A549 (cell line): Measurements from ENCODE around the gene NXNL1. TPM values are rescaled to one million over a fixed set of nuclear protein-coding genes. Genes with fewer than 3 reads are reported as not detected.

Experiments used
- ATAC-seq, 2 experiments: fragments of 200-7000 bp in 1 of 2; fragments of >200 bp in 1 of 2; cut with Nextera tagmentation in 1 of 2; cut with Tn5 transposase in 1 of 2; 3 replicates each; pipeline versions ENCODE4 v1.8.0 to v1.9.1; 2018 to 2020; ENCODE audit warnings: mild to moderate bottlenecking in 1 of 2, moderate library complexity in 1 of 2
- CTCF ChIA-PET: fragments of 300-600 bp; sonication (Branson Sonifier 250); formaldehyde crosslinking; extraction: SDS; loops from one replicate; lab custom pipeline; 2021; ENCODE audit warnings: antibody characterized with exemption, inconsistent platforms; lab: Yijun Ruan, JAX
- POLR2A ChIA-PET: fragments of 350-600 bp; formaldehyde crosslinking; extraction: SDS; loops from one replicate; lab custom pipeline; 2021; ENCODE audit warnings: antibody characterized with exemption, inconsistent platforms; lab: Yijun Ruan, JAX
- DNase-seq, 2 experiments: peaks; one replicate each; pipeline versions ENCODE4 v3.0.0 to v3.0.0-alpha.2; 2011 to 2016; ENCODE audit warnings: low read depth in 1 of 2, low spot score in 1 of 2
- FAIRE-seq: peaks from 2 replicates; lab custom pipeline; 2011; peaks lifted over from hg19 to GRCh38; lab: Jason Lieb, UNC
- H3K27ac ChIP-seq, 2 experiments: fragments of >200 bp; sonication (Bioruptor Twin); formaldehyde crosslinking; 3 replicates each; pipeline ENCODE4 v1.5.1; 2016 to 2017
- H3K4me1 ChIP-seq: fragments of >200 bp; sonication (Bioruptor Twin); formaldehyde crosslinking; 3 replicates; pipeline ENCODE4 v1.6.1; 2016
- H3K4me2 ChIP-seq: fragments of >200 bp; sonication (Bioruptor Twin); formaldehyde crosslinking; 3 replicates; pipeline ENCODE4 v1.6.1; 2016
- H3K4me3 ChIP-seq: fragments of >200 bp; sonication (Bioruptor Twin); formaldehyde crosslinking; 3 replicates; pipeline ENCODE4 v1.5.1; 2016
- H3K9me3 ChIP-seq: fragments of >200 bp; sonication (Bioruptor Twin); formaldehyde crosslinking; 3 replicates; pipeline ENCODE4 v1.6.1; 2016
- BCL3 ChIP-seq: fragments of >200 bp; sonication (Bioruptor Twin); formaldehyde crosslinking; IDR thresholded peaks from 3 replicates; pipeline ENCODE4 v1.6.1; 2016
- CBX2 ChIP-seq: fragments of 200-600 bp; sonication (generic); IDR thresholded peaks from 2 replicates; pipeline ENCODE4 v1.6.1; 2016; ENCODE audit warnings: low read depth, mild to moderate bottlenecking, borderline replicate concordance
- CEBPB ChIP-seq, 2 experiments: fragments of >200 bp in 1 of 2; sonication (Bioruptor Twin) in 1 of 2; formaldehyde crosslinking in 1 of 2; IDR thresholded peaks; 2 replicates each; pipeline ENCODE4 v1.6.1; 2012 to 2016
- CHD2 ChIP-seq: fragments of 150-350 bp; IDR thresholded peaks from 2 replicates; pipeline ENCODE4 v1.6.1; 2014; ENCODE audit warnings: low read length; ENCODE audit not compliant: partially characterized antibody
- E2F6 ChIP-seq: IDR thresholded peaks from 2 replicates; pipeline ENCODE4 v1.6.1; 2012; ENCODE audit warnings: low read depth, borderline replicate concordance
- EHF ChIP-seq: fragments of 250-450 bp; sonication (Bioruptor Pico); IDR thresholded peaks from 2 replicates; pipeline ENCODE4 v1.5.0; 2020; ENCODE audit warnings: mild to moderate bottlenecking
- FOSB ChIP-seq: fragments of 250-450 bp; sonication (Bioruptor Pico); IDR thresholded peaks from 2 replicates; pipeline ENCODE4 v1.5.0; 2020; ENCODE audit warnings: mild to moderate bottlenecking, moderate library complexity
- FOXS1 ChIP-seq: fragments of 250-450 bp; sonication (Bioruptor Pico); IDR thresholded peaks from 2 replicates; pipeline ENCODE4 v1.5.0; 2020; ENCODE audit warnings: mild to moderate bottlenecking, moderate library complexity
- GATA3 ChIP-seq: IDR thresholded peaks from 2 replicates; pipeline ENCODE4 v1.6.1; 2012; ENCODE audit warnings: borderline replicate concordance
- HES2 ChIP-seq: fragments of >200 bp; sonication (Bioruptor Twin); formaldehyde crosslinking; IDR thresholded peaks from 2 replicates; pipeline ENCODE4 v1.6.1; 2016
- HEYL ChIP-seq: fragments of 250-450 bp; sonication (Bioruptor Pico); IDR thresholded peaks from 2 replicates; pipeline ENCODE4 v1.8.0; 2021; ENCODE audit warnings: mild to moderate bottlenecking, moderate library complexity
- HOXA7 ChIP-seq: fragments of 250-450 bp; sonication (Bioruptor Pico); IDR thresholded peaks from 2 replicates; pipeline ENCODE4 v1.5.0; 2020; ENCODE audit warnings: mild to moderate bottlenecking, moderate library complexity
- JUN ChIP-seq, 2 experiments: fragments of >200 bp; sonication (Bioruptor Twin); formaldehyde crosslinking; IDR thresholded peaks; 2 replicates in 1 of 2; 3 replicates in 1 of 2; pipeline ENCODE4 v1.6.1; 2016 to 2017
- KDM1A ChIP-seq: fragments of 200-600 bp; sonication (generic); IDR thresholded peaks from 2 replicates; pipeline ENCODE4 v1.6.1; 2016; ENCODE audit warnings: low read depth, mild to moderate bottlenecking
- KDM5A ChIP-seq: fragments of 200-600 bp; sonication (generic); IDR thresholded peaks from 2 replicates; pipeline ENCODE4 v1.6.1; 2016; ENCODE audit warnings: antibody characterized with exemption, mild to moderate bottlenecking
- MAFK ChIP-seq: fragments of 450-650 bp; IDR thresholded peaks from 2 replicates; pipeline ENCODE4 v1.6.1; 2014; ENCODE audit not compliant: partially characterized antibody
- MAX ChIP-seq: IDR thresholded peaks from 2 replicates; pipeline ENCODE4 v1.6.1; 2012
- NR3C1 ChIP-seq: fragments of >200 bp; sonication (Bioruptor Twin); formaldehyde crosslinking; IDR thresholded peaks from 3 replicates; pipeline ENCODE4 v1.6.1; 2017
- POLR2A ChIP-seq: IDR thresholded peaks from 2 replicates; pipeline ENCODE4 v1.6.1; 2012; ENCODE audit warnings: mild to moderate bottlenecking, low read length
- RAD21 ChIP-seq, 2 experiments: fragments of >200 bp in 1 of 2; sonication (Bioruptor Twin) in 1 of 2; formaldehyde crosslinking in 1 of 2; IDR thresholded peaks in 1 of 2; conservative IDR thresholded peaks in 1 of 2; 2 replicates in 1 of 2; 3 replicates in 1 of 2; pipeline ENCODE4 v1.6.1; 2012 to 2018; ENCODE audit warnings: inconsistent platforms in 1 of 2
- RARB ChIP-seq: fragments of 250-450 bp; sonication (Bioruptor Pico); IDR thresholded peaks from 2 replicates; pipeline ENCODE4 v1.8.0; 2021; ENCODE audit warnings: mild to moderate bottlenecking, moderate library complexity
- RCOR1 ChIP-seq: fragments of 150-350 bp; IDR thresholded peaks from 2 replicates; pipeline ENCODE4 v1.6.1; 2014; ENCODE audit warnings: antibody characterized with exemption, low read length, low read depth
- RFX5 ChIP-seq: fragments of 450-650 bp; IDR thresholded peaks from 2 replicates; pipeline ENCODE4 v1.7.1; 2014; ENCODE audit warnings: antibody characterized with exemption, mild to moderate bottlenecking, moderate library complexity
- SMC3 ChIP-seq: fragments of >200 bp; sonication (Bioruptor Twin); formaldehyde crosslinking; IDR thresholded peaks from 3 replicates; pipeline ENCODE4 v1.6.1; 2018; ENCODE audit warnings: inconsistent platforms
- SREBF2 ChIP-seq: fragments of 450-650 bp; IDR thresholded peaks from 2 replicates; pipeline ENCODE4 v1.6.1; 2014; ENCODE audit warnings: mild to moderate bottlenecking, moderate library complexity
- TFCP2L1 ChIP-seq: fragments of 250-450 bp; sonication (Bioruptor Pico); IDR thresholded peaks from 2 replicates; pipeline ENCODE4 v1.5.0; 2021; ENCODE audit warnings: mild to moderate bottlenecking
- ZC3H11A ChIP-seq: fragments of 450-650 bp; IDR thresholded peaks from 2 replicates; pipeline ENCODE4 v1.6.1; 2014; ENCODE audit warnings: antibody characterized with exemption, mild to moderate bottlenecking
- ZFP36 ChIP-seq: fragments of 450-650 bp; IDR thresholded peaks from 2 replicates; pipeline ENCODE4 v1.6.1; 2014; ENCODE audit warnings: borderline replicate concordance; ENCODE audit not compliant: partially characterized antibody
- ZNF302 ChIP-seq: fragments of 250-450 bp; sonication (Bioruptor Pico); IDR thresholded peaks from 2 replicates; pipeline ENCODE4 v1.9.0; 2021; ENCODE audit warnings: inconsistent platforms, mild to moderate bottlenecking, moderate library complexity
- WGBS: methylation state at CpG from one replicate; pipeline ENCODE4 v1.1.6; 2017; ENCODE audit errors: missing lambda C conversion rate; 5-methylcytosine and 5-hydroxymethylcytosine counted together
- polyA plus RNA-seq, 4 experiments: library from polyadenylated mRNA; depleted of rRNA in 3 of 4; stranded (reverse); fragments of >200 nt; fragmentation: RNase III in 1 of 4; extraction: RNeasy Plus Mini Kit Qiagen cat#74134 plus additional on column Dnase treatment in 1 of 4; gene quantifications; 2 replicates in 3 of 4; 3 replicates in 1 of 4; pipeline ENCODE4 v1.2.3, GENCODE V29; 2011 to 2017

The NXNL1 gene
- polyA plus RNA-seq, 2 of the 4 experiments (the other 2 are of a cell fraction), result not detected

GRCh38 chr19:17466487-17466850 lies 5.7 kb upstream of the NXNL1 start:
- Histone ChIP-seq H3K9me3 (no peaks in the 10 kb centered on the region), H3K4me3 (no peak overlapping the region), H3K4me2 (no peak overlapping the region), H3K4me1 (peaks cover 28% of the 10 kb centered on the region; the same call in 2 of the 3 replicates), H3K27ac (no peak overlapping the region)
- ATAC-seq (no peak), FAIRE-seq (no peak), DNase-seq (no peak)
- TF ChIP-seq HEYL (CRISPR knock-in tag) (no peak), CHD2 (no peak), HOXA7 (CRISPR knock-in tag) (no peak), GATA3 (no peak), TFCP2L1 (no peak), SMC3 (no peak; the same call in 2 of the 3 replicates), CBX2 (no peak), POLR2A (no peak), JUN (IDR thresholded peaks at IDR 0.05) (no peak), E2F6 (no peak), MAFK (no peak), RARB (CRISPR knock-in tag) (no peak), RCOR1 (no peak), BCL3 (no peak), HES2 (no peak), MAX (no peak)
- CTCF ChIA-PET, result interaction anchor here (0.6 to 2.6 kb wide), 14 partner anchors 9 to 308 kb away, joined by 3 to 13 read pairs (median 4); partner anchors contain the start of genes CCDC194 and TMEM221
- 32% methylated on average over 6 of the region's 6 CpGs for WGBS
- POLR2A ChIA-PET, result no interaction called here

- H3K27ac ChIP-seq, result no peak overlapping the region
- no peak for FAIRE-seq
- ChIA-PET POLR2A (no interaction called here), CTCF (interaction anchor here (0.6 kb wide), 1 partner anchor 347 kb away, joined by 3 read pairs; no protein-coding TSS in a partner anchor)
- WGBS, result 51% methylated on average over 3 of the region's 3 CpGs
- no peak for DNase-seq
- TF ChIP-seq NR3C1, result no peak
- no peak for TF ChIP-seq RAD21 (conservative IDR thresholded peaks at IDR 0.05 in 1 of 2, IDR thresholded peaks at IDR 0.05 in 1 of 2)
- TF ChIP-seq HOXA7 (CRISPR knock-in tag), result no peak
- no peak for TF ChIP-seq KDM5A
- no peak for TF ChIP-seq MAFK
- no peak for TF ChIP-seq CHD2
- no peak for TF ChIP-seq ZFP36
- TF ChIP-seq SMC3, result no peak
- TF ChIP-seq SREBF2, result no peak
- TF ChIP-seq KDM1A, result no peak
- no peak for TF ChIP-seq FOSB (CRISPR knock-in tag)
- TF ChIP-seq ZC3H11A, result no peak
- H3K4me1 ChIP-seq, result no peaks in the 10 kb centered on the region
- no peak for ATAC-seq
- H3K4me3 ChIP-seq, result no peak overlapping the region
- H3K4me2 ChIP-seq, result no peak overlapping the region
- no peaks in the 10 kb centered on the region for H3K9me3 ChIP-seq
Observed at GRCh38 chr19:17458970-17459369, 1.8 kb downstream of the NXNL1 start.

- FAIRE-seq (no peak), ATAC-seq (no peak), DNase-seq (no peak)
- CTCF ChIA-PET, result interaction anchor here (2.0 kb wide), 1 partner anchor 8 kb away, joined by 7 read pairs; no protein-coding TSS in a partner anchor
- POLR2A ChIA-PET, result no interaction called here
- H3K9me3 ChIP-seq, result no peaks in the 10 kb centered on the region
- no peak overlapping the region for H3K4me3 ChIP-seq
- no peaks in the 10 kb centered on the region for H3K4me1 ChIP-seq
- H3K27ac ChIP-seq, result no peak overlapping the region
- no peak overlapping the region for H3K4me2 ChIP-seq
- TF ChIP-seq HES2 (no peak), EHF (CRISPR knock-in tag) (no peak), RFX5 (no peak), SMC3 (no peak), TFCP2L1 (no peak), FOXS1 (CRISPR knock-in tag) (no peak), FOSB (CRISPR knock-in tag) (no peak), NR3C1 (no peak), CBX2 (no peak), CEBPB (IDR thresholded peaks at IDR 0.05) (no peak), ZNF302 (CRISPR knock-in tag) (no peak)
- WGBS, result 51% methylated on average over 4 of the region's 6 CpGs
Observed at GRCh38 chr19:17457616-17458015, 3.1 kb downstream of the NXNL1 start.
